A673 (cell line): Measurements from ENCODE around the gene CCDC183. TPM values are rescaled to one million over a fixed set of nuclear protein-coding genes. Genes with fewer than 3 reads are reported as not detected.
"Not testable (repeated sequence)": the region's sequence is repeated elsewhere in the genome, so short reads cannot be mapped to it uniquely, and the experiment has no call there.

Experiments
- BruUV-seq: library from RNA; stranded (reverse); fragments of 400-500 nt; replicated peaks from 2 replicates; lab custom pipeline; 2021; lab: Mats Ljungman, UMichigan
- CTCF ChIA-PET: fragments of 300-600 bp; sonication (Branson Sonifier 250); formaldehyde crosslinking; loops from one replicate; lab custom pipeline; 2022; ENCODE audit warnings: antibody characterized with exemption; lab: Charles Lee
- POLR2A ChIA-PET: fragments of 300-600 bp; sonication (Branson Sonifier 250); formaldehyde crosslinking; loops from one replicate; lab custom pipeline; 2022; ENCODE audit warnings: antibody characterized with exemption; ENCODE audit not compliant: low non-redundant PET; lab: Charles Lee
- DNase-seq: peaks from one replicate; pipeline ENCODE4 v3.0.0-alpha.2; 2015; ENCODE audit warnings: low spot score
- H3K27ac ChIP-seq: fragments of 200-600 bp; sonication (generic); 2 replicates; pipeline ENCODE4 v1.5.1; 2016; ENCODE audit warnings: mixed run types, low read depth, mild to moderate bottlenecking, mixed read lengths, antibody characterized with exemption, low read length; ENCODE audit not compliant: poor library complexity, severe bottlenecking
- H3K27me3 ChIP-seq: fragments of 200-600 bp; sonication (generic); replicated peaks from 2 replicates; pipeline ENCODE4 v1.6.1; 2017; ENCODE audit warnings: mixed run types, low read depth, mild to moderate bottlenecking, mixed read lengths, antibody characterized with exemption, low read length; ENCODE audit not compliant: insufficient read depth, poor library complexity
- H3K36me3 ChIP-seq: fragments of 200-600 bp; sonication (generic); 2 replicates; pipeline ENCODE4 v1.6.1; 2016; ENCODE audit warnings: mixed run types, mild to moderate bottlenecking, mixed read lengths, antibody characterized with exemption, low read length; ENCODE audit not compliant: insufficient read depth, poor library complexity, severe bottlenecking
- H3K4me1 ChIP-seq: fragments of 200-600 bp; sonication (generic); 2 replicates; pipeline ENCODE4 v1.6.1; 2017; ENCODE audit warnings: mixed run types, mild to moderate bottlenecking, mixed read lengths, antibody characterized with exemption, low read length; ENCODE audit not compliant: insufficient read depth, poor library complexity, severe bottlenecking
- H3K4me3 ChIP-seq: fragments of 200-600 bp; sonication (generic); 2 replicates; pipeline ENCODE4 v1.5.1; 2016; ENCODE audit warnings: low read depth, mixed run types, mild to moderate bottlenecking, mixed read lengths, low read length; ENCODE audit not compliant: poor library complexity, severe bottlenecking
- H3K9me3 ChIP-seq: fragments of 200-600 bp; sonication (generic); 2 replicates; pipeline ENCODE4 v1.6.1; 2016; ENCODE audit warnings: mixed run types, low read depth, mild to moderate bottlenecking, mixed read lengths, antibody characterized with exemption, low read length; ENCODE audit not compliant: poor library complexity, severe bottlenecking
- EZH2 ChIP-seq: fragments of 200-600 bp; sonication (generic); IDR thresholded peaks from 2 replicates; pipeline ENCODE4 v1.6.1; 2017; ENCODE audit warnings: borderline replicate concordance, low read depth, mild to moderate bottlenecking, mixed read lengths, antibody characterized with exemption, low read length; ENCODE audit not compliant: poor library complexity, severe bottlenecking
- intact Hi-C: fragments of 100-400 bp; cut with micrococcal nuclease; formaldehyde crosslinking; loops from one replicate; pipeline ENCODE4 v1.10.0; 2022; ENCODE audit not compliant: unreplicated experiment
- total RNA-seq: library from RNA; stranded (reverse); gene quantifications from 2 replicates; pipeline ENCODE4 v1.2.3, GENCODE V29; 2021
- TF ChIP-seq, protein P1 (sequence below): fragments of 300-800, 200-600 bp; sonication (generic); conservative IDR thresholded peaks from 2 replicates; pipeline ENCODE4 v1.5.1; 2017; ENCODE audit warnings: low read depth, mild to moderate bottlenecking, antibody characterized with exemption, low read length, moderate library complexity, mixed read lengths

The CCDC183 gene
- total RNA-seq, 1 experiment from 2014 or later = not detected

DNA sequence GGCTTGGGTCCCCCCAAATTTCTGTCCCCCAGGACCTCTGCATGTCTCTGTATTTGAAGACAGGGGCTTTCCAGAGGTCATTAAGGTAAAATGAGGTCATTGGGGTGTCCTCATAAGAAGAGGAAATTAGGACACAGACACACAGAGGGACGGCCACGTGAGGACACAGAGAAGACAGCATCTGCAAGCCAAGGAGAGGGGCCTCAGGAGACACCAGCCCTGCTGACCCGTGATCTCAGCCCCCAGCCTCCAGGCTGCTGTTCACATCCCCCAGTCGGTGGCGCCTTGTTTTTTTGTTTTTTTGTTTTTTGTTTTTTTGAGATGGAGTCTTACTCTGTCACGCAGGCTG, 1.2 kb upstream of the CCDC183 start:
- no TSS peak for BruUV-seq
- Histone ChIP-seq H3K4me1 (peaks cover 23% of the 10 kb centered on the region), H3K4me3 (no peak overlapping the region), H3K27ac (no peak overlapping the region), H3K27me3 (no peaks in the 10 kb centered on the region), H3K36me3 (no peaks in the 10 kb centered on the region), H3K9me3 (no peaks in the 10 kb centered on the region)
- intact Hi-C loops = loop anchor here (5.0 kb wide), 1 partner anchor 427 kb away; the partner anchor contains the start of gene RNF208
- no peak for TF ChIP-seq EZH2
- TF ChIP-seq, protein P1, sequence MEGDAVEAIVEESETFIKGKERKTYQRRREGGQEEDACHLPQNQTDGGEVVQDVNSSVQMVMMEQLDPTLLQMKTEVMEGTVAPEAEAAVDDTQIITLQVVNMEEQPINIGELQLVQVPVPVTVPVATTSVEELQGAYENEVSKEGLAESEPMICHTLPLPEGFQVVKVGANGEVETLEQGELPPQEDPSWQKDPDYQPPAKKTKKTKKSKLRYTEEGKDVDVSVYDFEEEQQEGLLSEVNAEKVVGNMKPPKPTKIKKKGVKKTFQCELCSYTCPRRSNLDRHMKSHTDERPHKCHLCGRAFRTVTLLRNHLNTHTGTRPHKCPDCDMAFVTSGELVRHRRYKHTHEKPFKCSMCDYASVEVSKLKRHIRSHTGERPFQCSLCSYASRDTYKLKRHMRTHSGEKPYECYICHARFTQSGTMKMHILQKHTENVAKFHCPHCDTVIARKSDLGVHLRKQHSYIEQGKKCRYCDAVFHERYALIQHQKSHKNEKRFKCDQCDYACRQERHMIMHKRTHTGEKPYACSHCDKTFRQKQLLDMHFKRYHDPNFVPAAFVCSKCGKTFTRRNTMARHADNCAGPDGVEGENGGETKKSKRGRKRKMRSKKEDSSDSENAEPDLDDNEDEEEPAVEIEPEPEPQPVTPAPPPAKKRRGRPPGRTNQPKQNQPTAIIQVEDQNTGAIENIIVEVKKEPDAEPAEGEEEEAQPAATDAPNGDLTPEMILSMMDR = no peak
- no peak for DNase-seq
- CTCF ChIA-PET = no interaction called here
- POLR2A ChIA-PET = no interaction called here

GRCh38 chr9:136796775-136797347, 723 bp downstream of the CCDC183 start:
- H3K27ac ChIP-seq, intact Hi-C loops, BruUV-seq, H3K9me3 ChIP-seq, H3K27me3 ChIP-seq, DNase-seq, H3K4me3 ChIP-seq, H3K36me3 ChIP-seq, CTCF ChIA-PET, POLR2A ChIA-PET: not testable (repeated sequence)
- peaks cover 28% of the 10 kb centered on the region for H3K4me1 ChIP-seq

- TF ChIP-seq EZH2 = no peak
- TF ChIP-seq, protein P1 = no peak
- Histone ChIP-seq H3K27ac (no peak overlapping the region), H3K36me3 (no peaks in the 10 kb centered on the region), H3K9me3 (no peaks in the 10 kb centered on the region), H3K4me3 (no peak overlapping the region), H3K27me3 (no peaks in the 10 kb centered on the region), H3K4me1 (peaks cover 22% of the 10 kb centered on the region)
- intact Hi-C loops = no loop called here
- no peak for DNase-seq
- ChIA-PET POLR2A (no interaction called here), CTCF (no interaction called here)
- BruUV-seq = no TSS peak
Measured at GRCh38 chr9:136798708-136799078, 2.6 kb downstream of the CCDC183 start.
